ENCODE data around the gene ABCC1.
"Not testable (repeated sequence)": the region's sequence is repeated elsewhere in the genome, so short reads cannot be mapped to it uniquely, and the experiment has no call there.

Gene ABCC1

GRCh38 chr16:16146380-16147315 is 197.2 kb downstream of the ABCC1 start:
- no peak for DNase-seq

DNA sequence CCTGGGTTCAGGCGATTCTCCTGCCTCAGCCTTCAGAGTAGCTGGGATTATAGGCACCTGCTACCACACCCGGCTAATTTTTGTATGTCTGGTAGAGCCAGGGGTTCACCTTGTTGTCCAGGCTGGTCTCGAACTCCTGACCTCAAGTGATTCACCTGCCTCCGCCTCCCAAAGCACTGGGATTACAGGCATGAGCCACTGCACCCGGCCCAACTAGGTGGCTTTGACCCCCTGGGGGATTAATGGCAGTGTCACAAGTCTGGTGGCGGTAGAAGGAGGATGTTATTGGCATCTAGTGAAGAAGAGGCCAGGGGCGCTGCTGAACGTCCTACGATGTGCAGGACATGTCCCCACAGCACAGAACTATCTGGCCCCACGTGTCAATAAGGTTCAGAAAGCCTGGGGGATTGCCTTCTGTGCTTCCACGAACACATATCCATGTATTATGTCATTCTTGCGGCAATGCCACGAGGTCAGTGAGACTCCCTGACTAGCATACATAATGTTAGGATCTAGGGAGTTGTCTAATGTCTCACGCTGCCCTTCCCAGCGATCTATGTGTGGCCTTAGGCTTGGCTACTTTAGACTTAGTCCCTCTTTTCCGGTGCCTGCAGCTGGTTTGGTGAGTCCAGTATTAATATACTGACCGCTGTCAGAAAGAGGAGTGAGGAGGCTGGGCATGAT is 198.0 kb downstream of the ABCC1 start:
- no peak for DNase-seq

DNA sequence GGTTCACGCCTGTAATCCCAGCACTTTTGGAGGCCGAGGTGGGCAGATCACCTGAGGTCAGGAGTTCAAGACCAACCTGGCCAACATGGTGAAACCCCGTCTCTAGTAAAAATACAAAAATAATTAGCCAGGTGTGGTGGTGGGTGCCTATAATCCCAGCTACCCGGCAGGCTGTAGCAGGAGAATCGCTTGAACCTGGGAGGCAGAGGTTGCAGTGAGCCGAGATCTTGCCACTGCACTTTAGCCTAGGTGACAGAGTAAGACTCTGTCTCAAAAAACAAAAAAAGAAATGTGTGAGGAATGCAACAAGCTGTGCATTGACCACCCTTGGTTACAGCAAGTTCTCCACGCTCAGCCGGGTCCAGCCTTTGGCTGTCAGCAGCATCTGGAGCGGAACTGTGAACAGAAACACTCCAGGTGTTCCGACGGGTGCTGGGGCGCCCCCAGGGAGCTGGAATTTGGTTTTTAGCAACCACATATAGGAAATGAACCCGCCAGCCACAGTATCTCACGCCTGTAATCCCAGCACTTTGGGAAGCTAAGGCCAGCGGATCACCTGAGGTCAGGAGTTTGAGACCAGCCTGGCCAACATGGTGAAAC is 198.7 kb downstream of the ABCC1 start:
- not testable (repeated sequence) for DNase-seq

- DNase-seq = no peak
Observed at GRCh38 chr16:16148755-16149154, 199.3 kb downstream of the ABCC1 start.

DNA sequence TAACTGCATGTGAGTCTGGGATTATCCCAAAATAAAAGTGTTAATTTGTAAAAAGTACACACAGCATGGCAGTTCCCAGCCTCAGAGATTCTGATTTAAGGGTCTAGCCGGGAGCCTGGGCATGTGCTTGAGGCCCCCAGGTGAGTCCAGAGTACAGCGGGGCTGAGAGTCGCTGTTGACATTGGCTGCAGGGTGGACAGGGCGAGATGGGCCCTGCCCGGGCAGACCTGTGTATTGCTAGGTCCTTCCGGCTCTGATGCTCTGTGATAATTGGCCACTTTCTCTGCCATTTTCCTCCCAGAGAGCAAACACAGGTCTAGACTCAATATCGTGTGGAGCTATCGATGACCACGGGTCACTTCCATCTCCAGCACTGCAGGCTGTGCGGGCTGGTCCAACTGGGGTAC is 200.3 kb downstream of the ABCC1 start:
- no peak for DNase-seq

DNA sequence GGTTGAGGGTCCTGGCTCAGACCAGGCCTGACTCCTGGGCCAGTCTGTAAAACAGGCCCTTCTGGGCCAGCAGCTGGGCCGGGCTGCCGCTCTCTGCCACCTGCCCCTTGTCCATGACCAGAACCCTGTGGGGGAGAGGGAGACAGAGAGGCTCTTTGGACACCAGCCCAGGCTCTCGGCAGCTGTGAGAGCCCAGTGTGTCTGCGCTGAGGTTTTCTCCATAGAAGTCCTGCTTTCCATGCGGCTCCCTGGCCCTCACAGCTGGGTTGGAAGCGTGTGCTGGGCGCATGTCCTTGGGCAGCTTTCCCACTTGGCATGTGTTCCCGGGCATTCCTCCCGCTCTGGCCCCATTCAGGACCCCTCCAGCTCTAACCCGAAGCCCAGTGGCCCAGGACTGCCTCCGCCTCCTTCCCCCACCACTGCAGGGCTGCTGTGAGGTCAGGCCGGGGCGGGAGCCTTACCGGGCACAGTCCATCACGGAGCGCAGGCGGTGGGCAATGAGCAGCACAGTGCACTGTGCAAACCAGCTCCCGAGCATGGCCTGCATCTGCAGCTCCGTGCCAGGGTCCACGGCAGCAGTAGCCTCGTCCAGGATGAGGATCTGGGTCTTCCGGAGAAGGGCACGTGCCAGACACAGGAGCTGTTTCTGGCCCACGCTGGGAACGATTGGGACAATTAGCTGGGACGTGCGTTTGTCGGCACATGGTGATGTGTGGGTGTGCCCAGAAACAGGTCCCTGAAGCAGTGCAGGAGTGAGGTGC is 200.9 kb downstream of the ABCC1 start:
- DNase-seq = no peak

- no peak for DNase-seq
Observed at GRCh38 chr16:16150878-16151152, 201.4 kb downstream of the ABCC1 start.

GRCh38 chr16:16151315-16151714 is 201.9 kb downstream of the ABCC1 start:
- DNase-seq = no peak

GRCh38 chr16:16153000-16153399 is 203.6 kb downstream of the ABCC1 start:
- DNase-seq = not testable (repeated sequence)

DNA sequence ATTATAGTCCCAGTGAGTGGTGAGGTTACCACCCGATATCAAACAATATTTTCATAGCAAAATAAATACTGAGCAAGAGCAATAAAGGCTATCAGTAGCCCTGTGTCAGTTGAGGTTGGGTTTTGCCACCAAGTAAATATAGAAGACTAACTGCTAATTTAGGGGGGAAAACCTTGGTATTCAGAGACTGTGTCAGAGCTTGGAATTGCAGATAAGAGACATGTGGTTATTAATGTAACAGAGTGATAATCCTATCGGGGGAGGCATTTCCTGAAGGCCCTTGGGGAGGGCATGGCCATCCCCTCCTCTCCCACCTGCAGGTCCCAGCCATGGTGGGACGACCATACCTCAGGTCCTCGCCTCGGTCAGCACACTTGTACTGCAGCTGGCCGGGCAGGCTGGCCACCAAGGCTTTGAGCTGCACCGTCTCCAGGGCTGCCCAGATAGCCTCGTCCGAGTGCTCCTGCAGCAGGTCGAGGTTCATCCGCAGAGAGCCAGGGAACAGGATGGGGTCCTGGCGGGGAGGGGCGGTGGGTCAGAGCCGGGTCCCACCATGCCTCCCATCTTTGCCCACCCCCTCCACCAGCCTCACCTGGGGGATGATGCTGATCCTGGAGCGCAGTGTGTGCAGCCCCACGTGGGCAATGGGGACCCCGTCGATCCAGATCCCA is 205.0 kb downstream of the ABCC1 start:
- no peak for DNase-seq

DNA sequence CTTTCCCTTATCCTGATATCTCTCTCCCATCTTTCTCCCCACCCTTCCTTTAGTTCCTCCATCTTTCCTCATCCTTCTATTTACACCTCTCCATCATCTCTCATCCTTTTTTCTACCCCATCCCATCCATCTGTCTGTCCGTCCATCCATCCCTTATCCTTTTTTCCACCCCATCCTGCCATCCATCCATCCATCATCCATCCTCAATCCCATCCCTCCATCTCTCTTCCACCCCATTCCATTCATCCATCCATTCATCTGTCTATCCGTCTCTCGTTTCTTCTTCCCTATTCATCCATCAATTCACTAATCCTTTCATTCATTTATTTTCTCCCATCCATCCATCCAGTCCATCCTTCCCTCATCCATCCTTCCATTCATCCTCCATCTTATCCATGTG is 205.8 kb downstream of the ABCC1 start:
- DNase-seq = no peak

DNA sequence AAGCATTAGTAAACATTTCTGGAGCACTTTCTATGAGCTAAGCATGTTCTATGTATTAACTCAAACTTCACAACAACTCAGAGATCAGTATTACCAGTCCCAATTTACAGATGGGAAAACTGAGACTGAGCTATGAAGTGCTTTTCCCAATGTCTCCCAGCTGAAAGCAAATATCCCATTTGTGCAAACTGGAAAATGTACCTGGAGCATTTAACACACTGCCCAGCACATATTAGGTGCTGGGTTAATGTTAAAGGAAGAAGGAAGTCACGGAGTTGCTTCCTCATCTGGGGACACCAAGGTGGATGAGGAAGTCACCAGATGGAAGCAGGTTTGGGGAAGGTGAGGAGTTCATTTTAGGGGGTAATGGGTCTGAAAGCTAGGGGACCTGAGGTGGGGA is 207.8 kb downstream of the ABCC1 start:
- DNase-seq = no peak

DNA sequence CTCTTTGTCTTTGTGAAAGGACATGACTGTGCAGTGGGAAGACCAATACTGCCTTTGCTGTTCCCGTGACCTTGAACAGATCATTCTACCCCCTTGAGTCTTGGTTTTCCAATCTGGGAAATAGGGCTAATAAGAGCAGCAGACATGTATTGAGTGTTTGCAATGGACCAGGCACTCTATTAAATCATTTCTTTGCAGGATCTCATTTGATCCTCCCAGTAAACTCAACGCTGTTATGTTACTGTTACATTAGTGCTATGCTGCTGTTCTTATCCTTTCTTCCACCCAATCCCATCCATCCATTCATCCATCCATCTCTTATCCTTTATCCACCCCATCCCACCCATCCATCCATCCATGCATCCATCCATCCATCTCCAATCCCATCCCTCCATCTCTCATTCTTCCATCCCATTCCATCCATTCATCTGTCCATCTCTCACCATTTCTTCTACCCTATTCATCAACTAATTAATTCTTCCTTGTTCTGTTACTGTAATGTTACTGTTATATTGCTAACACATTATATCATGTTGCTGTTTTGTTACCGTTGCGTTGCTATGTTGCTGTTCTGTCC is 208.8 kb downstream of the ABCC1 start:
- DNase-seq = no peak

GRCh38 chr16:16158741-16159374 is 209.4 kb downstream of the ABCC1 start:
- DNase-seq = no peak

DNA sequence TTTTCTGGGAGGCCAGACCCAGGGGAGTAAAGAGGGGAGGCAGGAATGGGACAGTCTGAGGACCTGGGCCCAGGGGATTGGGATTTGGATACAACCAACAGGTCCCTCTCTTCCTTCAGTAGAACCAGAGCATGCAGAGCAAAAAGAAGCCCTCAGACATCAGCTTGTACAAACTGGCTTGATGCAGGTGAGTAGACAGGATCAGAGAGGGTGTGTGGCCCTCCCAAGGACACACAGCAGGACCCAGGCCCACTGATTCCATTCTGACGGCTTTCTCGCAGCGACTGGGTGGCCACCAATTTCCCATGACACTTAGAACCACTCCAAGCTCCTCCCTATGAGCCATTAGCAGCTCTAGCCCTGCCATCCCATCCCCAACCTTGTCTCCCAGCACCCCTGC is 210.2 kb downstream of the ABCC1 start:
- DNase-seq = no peak

DNA sequence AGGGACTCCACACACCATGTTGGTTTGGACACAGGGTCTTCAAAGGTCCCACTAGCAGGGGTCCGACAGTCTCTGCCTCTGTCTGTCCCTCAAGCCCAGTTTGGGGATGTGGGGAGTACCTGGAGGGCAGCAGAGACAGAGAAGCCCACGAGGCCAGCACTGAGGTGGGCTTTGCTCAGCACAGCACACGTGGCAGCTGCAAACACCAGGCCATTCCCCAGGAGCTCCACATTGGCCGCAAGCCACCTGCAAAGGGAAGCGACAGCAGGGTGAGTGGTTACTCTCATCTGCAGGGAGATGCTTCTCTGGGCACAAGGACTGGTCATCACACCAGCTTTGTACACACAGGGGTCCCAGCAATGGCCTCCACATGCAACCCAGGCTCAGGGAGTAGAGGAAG is 211.9 kb downstream of the ABCC1 start:
- DNase-seq = no peak

DNA sequence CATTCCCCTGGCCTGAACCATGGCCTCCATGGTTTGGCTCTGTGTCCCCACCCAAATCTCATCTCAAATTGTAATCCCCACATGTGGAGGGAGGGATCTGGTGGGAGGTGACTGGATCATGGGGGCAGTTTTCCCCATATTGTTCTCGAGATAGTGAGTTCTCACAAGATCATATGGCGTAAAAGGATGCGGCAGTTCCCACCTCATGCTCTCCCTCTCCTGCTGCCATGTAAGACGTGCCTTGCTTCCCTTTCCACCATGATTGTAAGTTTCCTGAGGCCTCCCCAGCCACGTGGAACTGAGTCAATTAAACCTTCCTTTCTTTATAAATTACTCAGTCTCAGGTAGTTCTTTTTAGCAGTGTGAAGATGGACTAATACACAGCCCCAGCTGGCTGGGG is 212.4 kb downstream of the ABCC1 start:
- DNase-seq = not testable (repeated sequence)

DNA sequence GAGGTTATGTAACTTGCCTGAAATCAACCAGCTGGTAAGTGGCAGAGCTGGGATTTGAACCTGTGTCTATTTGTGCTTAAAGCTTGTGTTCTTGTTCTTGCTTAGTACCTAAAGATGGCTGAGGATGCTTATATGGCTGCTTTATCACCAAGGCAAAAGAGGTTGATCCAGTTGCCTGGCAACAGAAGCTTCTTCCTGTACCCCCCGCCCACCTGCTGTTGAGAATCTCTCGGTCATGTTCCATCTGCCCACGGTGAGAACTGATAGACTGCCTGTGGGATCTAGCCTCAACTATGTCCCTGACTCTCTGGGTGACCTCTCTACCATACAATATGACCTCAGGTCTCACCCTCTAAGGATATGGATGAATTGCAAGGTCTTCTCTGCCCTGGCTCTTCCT is 213.2 kb downstream of the ABCC1 start:
- no peak for DNase-seq

- no peak for DNase-seq
Observed at GRCh38 chr16:16163109-16163508, 213.7 kb downstream of the ABCC1 start.

DNA sequence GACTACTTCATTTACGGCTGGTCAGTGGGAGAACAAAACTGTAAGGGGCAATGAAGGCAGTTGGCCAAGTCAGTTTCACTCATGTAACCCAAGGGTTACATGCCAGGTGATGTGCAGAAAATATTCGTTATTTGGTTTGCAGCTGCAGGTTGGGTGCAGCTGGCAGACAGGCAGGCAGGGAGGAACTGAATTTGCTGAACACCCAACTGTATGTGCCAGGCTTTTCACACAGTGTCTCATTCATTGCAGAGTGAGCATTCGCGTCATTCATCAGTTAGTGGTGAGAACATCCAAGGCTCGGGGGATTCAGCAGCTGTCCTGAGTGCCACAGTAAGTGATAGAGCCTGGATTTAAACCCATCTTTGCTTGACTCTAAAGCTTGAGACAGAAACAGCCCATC is 214.2 kb downstream of the ABCC1 start:
- no peak for DNase-seq

- DNase-seq = no peak
Observed at GRCh38 chr16:16164243-16164642, 214.8 kb downstream of the ABCC1 start.

DNA sequence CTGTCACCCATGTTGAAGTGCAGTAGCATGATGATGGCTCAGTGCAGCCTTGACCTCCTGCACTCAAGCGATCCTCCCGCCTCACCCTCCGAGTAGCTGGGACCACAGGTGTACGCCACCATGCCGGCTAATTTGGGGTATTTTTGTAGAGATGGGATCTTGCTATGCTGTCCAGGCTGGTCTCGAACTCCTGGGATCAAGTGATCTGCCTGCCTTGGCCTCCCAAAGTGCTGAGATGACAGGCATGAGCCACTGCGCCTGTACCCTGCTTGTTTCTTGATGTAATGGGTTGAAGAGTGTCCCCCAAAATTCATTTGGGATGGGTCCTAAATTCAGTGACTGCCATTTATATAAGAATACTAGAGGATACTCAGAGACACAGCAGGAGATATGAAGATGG is 216.7 kb downstream of the ABCC1 start:
- DNase-seq = no peak

Data from SW 1271 (cell line).